Upper lobe of left lung (tissue), 4 donors: ENCODE results near the gene MUS81.

ENCODE experiments used
- CTCF ChIP-seq, 6 experiments: fragments of 450-650 bp in 4 of 6; fragments of 200-600 bp in 2 of 6; sonication (generic) in 2 of 6; IDR thresholded peaks; one replicate each; pipeline ENCODE4 v1.5.1; 2016 to 2019; ENCODE audit warnings: antibody characterized with exemption in 6 of 6
- EP300 ChIP-seq, 4 donors: sonication (generic); formaldehyde crosslinking; IDR thresholded peaks; one replicate each; pipeline ENCODE4 v1.5.1; 2017; ENCODE audit warnings: antibody characterized with exemption in 4 of 4, control low read depth in 2 of 4
- POLR2AphosphoS5 ChIP-seq, 2 donors: sonication (generic); formaldehyde crosslinking; IDR thresholded peaks; one replicate each; pipeline ENCODE4 v1.5.1; 2017; ENCODE audit warnings: antibody characterized with exemption in 2 of 2

- TF ChIP-seq CTCF (IDR thresholded peaks at IDR 0.05) (no peak), POLR2AphosphoS5 (IDR thresholded peaks at IDR 0.05) (no peak), EP300 (IDR thresholded peaks at IDR 0.05) (no peak)
Measured at GRCh38 chr11:65912845-65913244, 52.6 kb downstream of the MUS81 start.
